ENCODE results near the gene ZDHHC22.

ZDHHC22 gene

DNA sequence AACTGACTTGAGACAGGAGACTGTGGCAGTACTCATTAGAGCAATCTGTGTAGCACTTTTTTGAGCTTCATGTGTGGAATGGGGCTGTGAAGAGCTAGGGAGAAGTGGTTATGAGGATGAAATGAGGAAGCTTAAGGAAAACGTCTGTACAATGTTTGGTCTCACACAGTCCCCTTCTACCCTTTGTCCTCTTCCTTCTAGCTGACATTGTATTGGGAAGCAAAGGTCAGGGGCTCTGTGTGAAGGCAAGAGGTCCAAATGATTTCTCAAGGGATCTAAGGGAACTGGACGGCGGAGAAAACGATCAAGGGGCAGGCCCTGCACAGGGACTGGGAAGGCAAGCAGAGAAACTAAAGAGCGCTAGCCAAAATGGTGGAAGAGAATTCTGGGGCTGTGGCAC, 56.6 kb downstream of the ZDHHC22 start:
- DNase-seq (ENCODE audit: low read depth in 1 of 2, low spot score in 1 of 2): no peak

DNA sequence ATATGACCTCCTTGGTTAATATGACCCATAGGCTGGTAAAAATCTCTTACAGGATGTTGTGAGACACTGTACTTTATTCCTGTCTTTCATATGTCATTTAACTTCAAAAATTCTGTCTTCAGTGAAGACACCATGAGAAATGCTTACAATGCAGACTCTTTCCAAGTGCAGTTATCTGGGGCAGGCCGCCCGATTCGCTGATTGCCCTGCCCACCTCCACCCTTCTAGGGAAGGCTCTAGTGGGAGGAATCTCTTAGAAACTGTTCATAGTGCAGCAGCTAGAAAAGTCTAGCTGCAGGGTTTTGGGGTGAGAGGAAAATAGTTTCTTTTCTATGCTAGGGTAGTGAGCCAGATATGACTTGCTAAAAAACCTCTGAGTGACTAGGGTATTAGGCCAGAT, 58.5 kb downstream of the ZDHHC22 start:
- no peak for DNase-seq (ENCODE audit: low read depth in 1 of 2, low spot score in 1 of 2)

DNA sequence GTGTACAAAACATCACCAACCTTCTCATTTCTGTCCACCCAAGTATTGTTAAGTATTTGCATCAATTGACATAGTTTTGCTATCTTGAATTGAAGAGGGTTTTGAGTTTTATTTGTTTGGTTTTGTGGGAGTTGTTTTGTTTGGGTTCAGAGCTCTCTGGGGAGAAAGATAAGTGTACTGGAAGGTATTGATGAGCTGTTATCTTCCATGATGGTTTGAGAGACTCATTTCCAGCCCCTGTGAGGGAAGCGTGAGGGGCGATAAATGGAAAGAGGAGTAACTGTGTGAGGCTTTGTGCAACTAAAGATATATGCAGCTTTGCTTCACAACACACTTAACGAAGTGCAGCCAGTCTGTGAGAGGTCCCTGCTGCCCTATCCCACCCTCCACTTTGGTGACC, 59.2 kb downstream of the ZDHHC22 start:
- DNase-seq (ENCODE audit: low read depth in 1 of 2, low spot score in 1 of 2): no peak
